ENCODE measurements around the gene OGDHL. TPM values are rescaled to one million over a fixed set of nuclear protein-coding genes. Genes with fewer than 3 reads are reported as not detected.
"Not testable (repeated sequence)": the region's sequence is repeated elsewhere in the genome, so short reads cannot be mapped to it uniquely, and the experiment has no call there.

The OGDHL gene
- 1 to 10 TPM in 1 of 3 donors, under 1 TPM in 2; 0.11 to 2.8 (median 0.16) TPM for polyA plus RNA-seq

GRCh38 chr10:49761789-49762565, at the start of gene OGDHL:
Gene OGDHL (minus strand): TSS chr10:49762323. CDS start chr10:49758592, 3,731 bp downstream.
- no peak within 1 kb of the TSS for H3K27ac ChIP-seq (ENCODE audit: low read depth, low read length)
- WGBS, 3 donors = 2% methylated on average over 57 to 81 of the region's 81 CpGs

- 84 to 94% (median 91%) methylated on average over 2 of the region's 2 CpGs for WGBS, 3 donors
- no peak overlapping the region for H3K27ac ChIP-seq (ENCODE audit: low read depth, low read length)
Observed at GRCh38 chr10:49803988-49804387, 41.9 kb upstream of the OGDHL start.

GRCh38 chr10:49798275-49798674, 36.2 kb upstream of the OGDHL start:
- H3K27ac ChIP-seq (ENCODE audit: low read depth, low read length) = no peak overlapping the region
- WGBS, 3 donors = 80 to 87% (median 83%) methylated on average over 4 of the region's 4 CpGs

- H3K27ac ChIP-seq (ENCODE audit: low read depth, low read length) = no peak overlapping the region
- 70 to 73% (median 72%) methylated on average over 5 of the region's 5 CpGs for WGBS, 3 donors
Observed at GRCh38 chr10:49791100-49791499, 29.0 kb upstream of the OGDHL start.

- 59 to 77% (median 72%) methylated on average over 8 of the region's 8 CpGs for WGBS, 3 donors
- H3K27ac ChIP-seq (ENCODE audit: low read depth, low read length) = no peak overlapping the region
Observed at GRCh38 chr10:49784681-49785080, 22.6 kb upstream of the OGDHL start.

GRCh38 chr10:49783645-49784044, 21.5 kb upstream of the OGDHL start:
- H3K27ac ChIP-seq (ENCODE audit: low read depth, low read length) = no peak overlapping the region
- WGBS, 3 donors = 42 to 71% (median 63%) methylated on average over 5 of the region's 5 CpGs

GRCh38 chr10:49781247-49781646, 19.1 kb upstream of the OGDHL start:
- H3K27ac ChIP-seq (ENCODE audit: low read depth, low read length) = no peak overlapping the region

- no peak overlapping the region for H3K27ac ChIP-seq (ENCODE audit: low read depth, low read length)
- 72 to 79% (median 74%) methylated on average over 3 of the region's 3 CpGs for WGBS, 3 donors
Observed at GRCh38 chr10:49778197-49778596, 16.1 kb upstream of the OGDHL start.

GRCh38 chr10:49776851-49777250, 14.7 kb upstream of the OGDHL start:
- 70 to 78% (median 78%) methylated on average over 4 of the region's 4 CpGs for WGBS, 3 donors
- H3K27ac ChIP-seq (ENCODE audit: low read depth, low read length) = no peak overlapping the region

- no peak overlapping the region for H3K27ac ChIP-seq (ENCODE audit: low read depth, low read length)
- WGBS, 3 donors = 61 to 77% (median 76%) methylated on average over 2 of the region's 2 CpGs
Observed at GRCh38 chr10:49775014-49775413, 12.9 kb upstream of the OGDHL start.

GRCh38 chr10:49772944-49773343, 10.8 kb upstream of the OGDHL start:
- 31 to 35% (median 33%) methylated on average over 5 of the region's 5 CpGs for WGBS, 3 donors
- H3K27ac ChIP-seq (ENCODE audit: low read depth, low read length) = not testable (repeated sequence)

GRCh38 chr10:49771046-49771445, 8.9 kb upstream of the OGDHL start:
- H3K27ac ChIP-seq (ENCODE audit: low read depth, low read length) = not testable (repeated sequence)
- 29 to 42% (median 42%) methylated on average over 11 of the region's 11 CpGs for WGBS, 3 donors

GRCh38 chr10:49769692-49770091, 7.6 kb upstream of the OGDHL start:
- no peak overlapping the region for H3K27ac ChIP-seq (ENCODE audit: low read depth, low read length)
- WGBS, 3 donors = 91 to 98% (median 95%) methylated on average over 8 of the region's 8 CpGs

- H3K27ac ChIP-seq (ENCODE audit: low read depth, low read length) = no peak overlapping the region
- 4 to 7% (median 4%) methylated on average over 41 to 45 of the region's 45 CpGs for WGBS, 3 donors
Observed at GRCh38 chr10:49768731-49769130, 6.6 kb upstream of the OGDHL start.

GRCh38 chr10:49768329-49768728, 6.2 kb upstream of the OGDHL start:
- WGBS, 3 donors = 5 to 7% (median 5%) methylated on average over 30 to 38 of the region's 38 CpGs
- H3K27ac ChIP-seq (ENCODE audit: low read depth, low read length) = no peak overlapping the region

GRCh38 chr10:49767752-49768151, 5.6 kb upstream of the OGDHL start:
- H3K27ac ChIP-seq (ENCODE audit: low read depth, low read length) = no peak overlapping the region
- WGBS, 3 donors = 40 to 56% (median 49%) methylated on average over 7 of the region's 7 CpGs

- WGBS, 3 donors = 73 to 82% (median 81%) methylated on average over 2 of the region's 2 CpGs
- H3K27ac ChIP-seq (ENCODE audit: low read depth, low read length) = no peak overlapping the region
Observed at GRCh38 chr10:49766484-49766883, 4.4 kb upstream of the OGDHL start.

GRCh38 chr10:49762566-49762877, 399 bp upstream of the OGDHL start:
- 35 to 44% (median 44%) methylated on average over 4 of the region's 4 CpGs for whole genome bisulfite sequencing, 3 donors
- no peak overlapping the region for H3K27ac ChIP-seq (ENCODE audit: low read depth, low read length)

GRCh38 chr10:49761201-49761788, 828 bp downstream of the OGDHL start:
- H3K27ac ChIP-seq (ENCODE audit: low read depth, low read length) = no peak overlapping the region
- 16 to 23% (median 18%) methylated on average over 16 of the region's 16 CpGs for WGBS, 3 donors

- 33 to 68% (median 63%) methylated on average over 3 of the region's 3 CpGs for WGBS, 3 donors
- H3K27ac ChIP-seq (ENCODE audit: low read depth, low read length) = no peak overlapping the region
Observed at GRCh38 chr10:49760789-49761188, 1.3 kb downstream of the OGDHL start.
